GM23338 (cell line): Measurements from ENCODE around the gene TCF3.

Experiments
- EZH2 ChIP-seq: fragments of 200-600 bp; sonication (generic); IDR thresholded peaks from one replicate; pipeline ENCODE4 v1.8.0; 2017; ENCODE audit warnings: antibody characterized with exemption, mild to moderate bottlenecking, low read depth; ENCODE audit not compliant: unreplicated experiment
- EZH2phosphoT487 ChIP-seq: fragments of 200-600 bp; sonication (generic); IDR thresholded peaks from one replicate; pipeline ENCODE4 v1.8.1; 2018; ENCODE audit warnings: antibody characterized with exemption; ENCODE audit not compliant: unreplicated experiment
- NANOG ChIP-seq: IDR thresholded peaks from 2 replicates; pipeline ENCODE4 v1.6.1; 2016; ENCODE audit warnings: antibody characterized with exemption, borderline replicate concordance
- TF ChIP-seq, protein P1 (sequence below), 2 experiments: fragments of 200-600 bp in 1 of 2; sonication (generic) in 1 of 2; conservative IDR thresholded peaks; 2 replicates each; pipeline versions ENCODE4 v1.5.1 to v1.6.1; 2016 to 2017; ENCODE audit warnings: antibody characterized with exemption in 2 of 2, low read depth in 2 of 2, mild to moderate bottlenecking in 2 of 2, moderate library complexity in 1 of 2
- TF ChIP-seq, protein P2 (sequence below): IDR thresholded peaks from one replicate; pipeline ENCODE4 v1.6.1; 2018; ENCODE audit warnings: antibody characterized with exemption; ENCODE audit not compliant: unreplicated experiment

DNA sequence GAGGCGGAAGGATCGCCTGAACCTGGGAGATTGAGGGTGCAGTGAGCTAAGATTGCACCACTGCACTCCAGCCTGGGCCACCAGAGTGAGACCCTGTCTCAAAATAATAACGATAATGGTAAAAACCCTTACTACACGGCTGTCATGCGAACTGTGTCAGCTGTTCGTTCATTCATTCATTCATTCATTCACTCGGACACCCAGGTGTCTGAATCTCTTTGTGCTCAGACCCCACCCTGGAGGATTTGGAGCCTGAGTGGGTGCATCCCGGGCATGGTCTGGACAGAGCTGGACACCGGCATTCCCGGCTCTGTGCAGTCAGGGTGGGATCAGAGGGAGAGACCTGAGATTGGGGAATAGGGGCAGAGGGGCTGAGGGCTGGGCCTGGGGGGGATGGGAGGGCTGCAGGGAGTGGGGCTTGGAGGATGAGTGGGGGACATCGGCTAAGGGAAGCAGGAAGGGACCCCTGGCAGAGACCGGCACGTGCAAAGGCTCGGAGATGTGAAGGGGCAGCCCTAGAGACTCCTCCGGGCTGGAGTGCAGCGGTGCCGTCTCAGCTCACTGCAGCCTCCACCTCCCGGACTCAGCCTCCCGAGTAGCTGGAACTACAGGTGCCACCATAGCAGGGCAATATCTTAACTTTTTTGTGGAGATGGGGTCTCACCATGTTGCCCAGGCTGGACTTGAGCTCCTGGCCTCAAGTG lies 31.6 kb upstream of the TCF3 start:
- TF ChIP-seq, protein P1, sequence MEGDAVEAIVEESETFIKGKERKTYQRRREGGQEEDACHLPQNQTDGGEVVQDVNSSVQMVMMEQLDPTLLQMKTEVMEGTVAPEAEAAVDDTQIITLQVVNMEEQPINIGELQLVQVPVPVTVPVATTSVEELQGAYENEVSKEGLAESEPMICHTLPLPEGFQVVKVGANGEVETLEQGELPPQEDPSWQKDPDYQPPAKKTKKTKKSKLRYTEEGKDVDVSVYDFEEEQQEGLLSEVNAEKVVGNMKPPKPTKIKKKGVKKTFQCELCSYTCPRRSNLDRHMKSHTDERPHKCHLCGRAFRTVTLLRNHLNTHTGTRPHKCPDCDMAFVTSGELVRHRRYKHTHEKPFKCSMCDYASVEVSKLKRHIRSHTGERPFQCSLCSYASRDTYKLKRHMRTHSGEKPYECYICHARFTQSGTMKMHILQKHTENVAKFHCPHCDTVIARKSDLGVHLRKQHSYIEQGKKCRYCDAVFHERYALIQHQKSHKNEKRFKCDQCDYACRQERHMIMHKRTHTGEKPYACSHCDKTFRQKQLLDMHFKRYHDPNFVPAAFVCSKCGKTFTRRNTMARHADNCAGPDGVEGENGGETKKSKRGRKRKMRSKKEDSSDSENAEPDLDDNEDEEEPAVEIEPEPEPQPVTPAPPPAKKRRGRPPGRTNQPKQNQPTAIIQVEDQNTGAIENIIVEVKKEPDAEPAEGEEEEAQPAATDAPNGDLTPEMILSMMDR (conservative IDR thresholded peaks at IDR 0.05; ENCODE audit: low read depth in 2 of 2) = no peak
- TF ChIP-seq EZH2 (no peak), EZH2phosphoT487 (no peak), NANOG (no peak)
- TF ChIP-seq, protein P2, sequence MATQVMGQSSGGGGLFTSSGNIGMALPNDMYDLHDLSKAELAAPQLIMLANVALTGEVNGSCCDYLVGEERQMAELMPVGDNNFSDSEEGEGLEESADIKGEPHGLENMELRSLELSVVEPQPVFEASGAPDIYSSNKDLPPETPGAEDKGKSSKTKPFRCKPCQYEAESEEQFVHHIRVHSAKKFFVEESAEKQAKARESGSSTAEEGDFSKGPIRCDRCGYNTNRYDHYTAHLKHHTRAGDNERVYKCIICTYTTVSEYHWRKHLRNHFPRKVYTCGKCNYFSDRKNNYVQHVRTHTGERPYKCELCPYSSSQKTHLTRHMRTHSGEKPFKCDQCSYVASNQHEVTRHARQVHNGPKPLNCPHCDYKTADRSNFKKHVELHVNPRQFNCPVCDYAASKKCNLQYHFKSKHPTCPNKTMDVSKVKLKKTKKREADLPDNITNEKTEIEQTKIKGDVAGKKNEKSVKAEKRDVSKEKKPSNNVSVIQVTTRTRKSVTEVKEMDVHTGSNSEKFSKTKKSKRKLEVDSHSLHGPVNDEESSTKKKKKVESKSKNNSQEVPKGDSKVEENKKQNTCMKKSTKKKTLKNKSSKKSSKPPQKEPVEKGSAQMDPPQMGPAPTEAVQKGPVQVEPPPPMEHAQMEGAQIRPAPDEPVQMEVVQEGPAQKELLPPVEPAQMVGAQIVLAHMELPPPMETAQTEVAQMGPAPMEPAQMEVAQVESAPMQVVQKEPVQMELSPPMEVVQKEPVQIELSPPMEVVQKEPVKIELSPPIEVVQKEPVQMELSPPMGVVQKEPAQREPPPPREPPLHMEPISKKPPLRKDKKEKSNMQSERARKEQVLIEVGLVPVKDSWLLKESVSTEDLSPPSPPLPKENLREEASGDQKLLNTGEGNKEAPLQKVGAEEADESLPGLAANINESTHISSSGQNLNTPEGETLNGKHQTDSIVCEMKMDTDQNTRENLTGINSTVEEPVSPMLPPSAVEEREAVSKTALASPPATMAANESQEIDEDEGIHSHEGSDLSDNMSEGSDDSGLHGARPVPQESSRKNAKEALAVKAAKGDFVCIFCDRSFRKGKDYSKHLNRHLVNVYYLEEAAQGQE = no peak
